Colon (tissue), 2 donors: ENCODE data around the gene CRX.
"Not testable (repeated sequence)": the region's sequence is repeated elsewhere in the genome, so short reads cannot be mapped to it uniquely, and the experiment has no call there.

Source experiments
- FAIRE-seq: peaks from 2 replicates; lab custom pipeline; 2012; peaks lifted over from hg19 to GRCh38; lab: Jason Lieb, UNC
- donor health status: control.
- donor health status: control.

Gene CRX

DNA sequence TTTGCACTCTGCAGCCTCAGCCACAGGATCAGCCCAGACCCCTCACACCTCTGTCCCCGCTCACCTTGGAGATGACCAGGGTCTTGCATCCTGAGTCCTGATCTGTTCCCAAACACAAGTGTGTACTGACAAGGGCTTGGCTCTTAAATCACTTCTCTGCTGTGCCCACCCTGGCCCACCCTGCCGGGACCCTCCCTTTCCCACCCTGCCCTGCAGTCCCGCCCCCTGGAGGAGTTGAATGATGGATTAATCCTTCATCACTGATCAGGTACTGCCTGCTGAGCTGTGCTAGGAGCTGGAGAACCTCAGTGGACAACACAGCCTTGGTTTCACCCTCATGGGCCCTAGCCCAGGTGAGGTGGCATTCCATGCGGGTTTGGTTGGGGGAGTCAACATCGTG, 17.3 kb upstream of the CRX start, which contains the start of gene TPRX1:
Gene TPRX1 (minus strand): TSS at position 101 of the 400 bp plus-strand sequence. CDS start 12 bp downstream, at position 89.
- FAIRE-seq = not testable (repeated sequence)

DNA sequence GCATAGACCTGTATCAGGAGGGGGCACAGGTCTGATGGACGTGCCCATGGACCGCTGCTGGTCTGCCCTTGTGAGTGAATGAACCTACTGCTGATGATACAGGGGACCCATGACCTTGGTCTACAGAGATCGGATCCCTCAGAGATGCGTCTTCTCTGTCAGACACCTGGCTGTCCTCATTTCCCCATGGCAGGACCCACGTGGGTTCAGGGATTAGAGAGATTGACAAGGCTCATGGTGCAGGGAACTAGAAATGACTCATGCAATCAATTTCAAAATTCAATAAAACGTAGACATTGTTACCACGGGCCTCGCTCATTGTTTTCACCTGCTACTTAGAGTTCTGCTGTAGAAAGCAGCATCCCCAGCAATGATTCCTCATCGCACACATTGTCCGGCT, 16.4 kb upstream of the CRX start:
- no peak for FAIRE-seq

DNA sequence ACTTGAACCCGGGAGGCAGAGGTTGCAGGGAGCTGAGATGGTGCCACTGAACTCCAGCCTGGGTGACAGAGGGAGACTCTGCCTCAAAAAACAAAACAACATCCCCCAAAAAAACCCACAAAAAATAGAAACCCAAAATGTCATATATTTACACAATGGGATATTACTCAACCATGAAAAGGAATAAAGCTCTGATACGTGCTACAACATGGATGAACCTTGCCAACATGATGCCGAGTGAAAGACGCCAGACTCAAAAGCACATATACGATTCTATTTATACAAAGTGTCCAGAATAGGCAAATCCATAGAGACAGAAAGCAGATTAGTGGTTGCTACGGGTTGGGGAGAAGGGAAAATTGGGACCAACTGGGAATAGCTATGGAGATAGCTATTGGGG, 15.3 kb upstream of the CRX start:
- no peak for FAIRE-seq

DNA sequence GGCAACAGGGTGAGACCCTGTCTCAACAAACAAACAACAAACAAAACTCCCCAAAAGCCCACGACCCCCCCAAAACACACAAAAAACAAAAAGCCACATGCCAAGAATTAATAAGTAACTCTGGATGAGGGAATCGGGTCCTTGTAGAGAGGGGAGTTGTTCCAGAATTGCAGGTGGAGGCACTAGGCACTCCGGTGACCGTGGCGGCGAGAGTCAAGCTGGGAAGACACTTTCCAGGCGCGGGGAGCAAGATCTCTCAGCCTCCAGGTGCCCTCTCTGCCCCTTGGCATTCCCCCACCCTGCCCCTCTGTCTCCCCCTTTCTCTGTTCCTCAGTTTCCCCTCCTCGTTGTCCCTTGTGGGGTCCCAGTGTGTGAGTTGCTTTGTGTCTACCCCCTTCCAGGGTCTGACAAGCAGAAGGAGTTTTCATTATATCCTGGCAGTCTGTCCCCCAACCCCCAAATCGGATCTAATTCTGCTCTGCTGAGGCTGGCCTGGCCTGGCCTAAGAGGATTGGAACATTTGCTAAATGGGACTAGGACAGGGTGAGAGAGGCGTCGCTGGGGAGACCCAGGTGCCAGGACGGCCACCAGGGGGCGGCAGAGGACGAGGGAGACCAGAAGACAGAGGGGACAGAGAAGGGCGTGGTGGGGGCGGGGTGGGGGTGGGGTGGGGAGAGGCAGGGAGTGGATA, 8.3 kb upstream of the CRX start:
- no peak for FAIRE-seq

DNA sequence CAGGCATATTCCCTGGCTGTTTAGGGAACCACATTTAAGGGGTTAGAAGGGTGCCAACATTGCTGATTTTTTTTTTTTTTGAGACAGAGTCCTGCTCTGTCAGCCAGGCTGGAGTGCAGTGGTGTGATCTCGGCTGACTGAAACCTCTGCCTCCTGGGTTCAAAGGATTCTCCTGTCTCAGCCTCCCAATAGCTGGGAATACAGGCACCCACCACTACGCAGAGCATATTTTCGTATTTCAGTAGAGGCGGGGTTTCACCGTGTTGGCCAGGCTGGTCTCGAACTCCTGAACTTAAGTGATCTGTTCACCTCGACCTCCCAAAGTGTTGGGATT, 7.8 kb upstream of the CRX start:
- no peak for FAIRE-seq

DNA sequence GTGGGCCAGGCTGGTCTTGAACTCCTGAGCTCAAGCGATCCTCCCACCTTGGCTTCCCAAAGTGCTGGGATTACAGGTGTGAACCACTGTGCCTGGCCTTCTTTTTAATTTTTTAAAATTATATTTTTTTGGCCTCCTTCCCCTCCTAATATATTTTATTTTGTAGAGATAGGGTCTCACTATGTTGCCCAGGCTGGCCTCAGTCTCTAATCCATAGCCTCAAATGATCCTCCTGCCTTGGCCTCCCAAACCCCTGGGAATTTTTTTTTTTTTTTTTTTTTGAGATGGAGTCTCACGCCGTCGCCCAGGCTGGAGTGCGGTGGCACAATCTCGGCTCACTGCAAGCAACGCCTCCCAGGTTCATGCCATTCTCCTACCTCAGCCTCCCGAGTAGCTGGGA, 5.5 kb upstream of the CRX start:
- FAIRE-seq = not testable (repeated sequence)

DNA sequence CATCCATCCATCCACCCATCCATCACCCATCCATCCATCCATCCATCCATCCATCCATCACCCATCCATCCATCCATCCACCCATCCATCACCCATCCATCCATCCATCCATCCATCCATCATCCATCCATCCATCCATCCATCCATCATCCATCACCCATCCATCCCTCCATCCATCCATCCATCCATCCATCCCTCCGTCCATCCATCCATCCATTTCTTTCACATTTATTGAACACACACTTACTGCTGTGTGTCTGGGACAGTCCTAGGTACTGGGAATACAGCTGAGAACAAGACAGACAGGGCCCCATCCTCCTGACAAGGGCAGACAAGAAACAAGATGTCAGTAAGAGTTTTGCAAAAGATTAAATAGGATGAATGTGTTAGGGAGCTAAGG, 3.5 kb upstream of the CRX start:
- FAIRE-seq = not testable (repeated sequence)

DNA sequence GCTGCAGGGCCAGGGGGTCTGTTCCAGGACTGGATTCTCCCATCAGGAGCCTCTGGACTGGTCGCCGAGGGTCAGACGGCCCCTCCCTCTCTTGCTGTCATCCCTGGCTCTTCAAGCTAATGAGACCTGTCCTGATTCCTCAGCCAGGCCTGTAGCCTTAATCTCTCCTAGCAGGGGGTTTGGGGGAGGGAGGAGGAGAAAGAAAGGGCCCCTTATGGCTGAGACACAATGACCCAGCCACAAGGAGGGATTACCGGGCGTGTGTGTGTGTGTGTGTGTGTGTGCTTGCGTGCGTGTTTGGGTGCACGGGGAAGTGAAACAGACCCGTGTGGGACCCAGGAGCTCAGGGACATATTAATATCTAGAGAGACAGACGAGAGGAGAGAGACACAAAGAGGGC, 1.9 kb upstream of the CRX start:
- FAIRE-seq = no peak

DNA sequence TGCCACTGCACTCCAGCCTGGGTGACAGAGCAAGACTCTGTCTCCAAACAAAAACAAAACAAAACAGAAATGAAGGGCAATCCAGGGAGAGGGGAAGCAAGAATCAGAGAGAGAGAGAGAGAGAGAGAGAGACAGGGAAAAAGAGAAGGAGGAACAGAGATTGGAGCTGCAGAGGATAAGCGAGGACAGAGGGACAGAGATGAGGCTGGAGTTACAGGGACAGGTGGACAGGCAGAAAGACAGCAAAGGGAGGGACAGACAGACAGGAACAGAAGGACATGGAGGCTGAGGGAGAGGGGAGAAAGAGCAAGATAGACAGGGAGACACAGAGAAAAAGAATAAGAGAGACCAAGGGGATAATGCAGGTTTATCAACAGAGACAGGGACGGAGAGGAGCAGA, 1.3 kb upstream of the CRX start:
- no peak for FAIRE-seq

DNA sequence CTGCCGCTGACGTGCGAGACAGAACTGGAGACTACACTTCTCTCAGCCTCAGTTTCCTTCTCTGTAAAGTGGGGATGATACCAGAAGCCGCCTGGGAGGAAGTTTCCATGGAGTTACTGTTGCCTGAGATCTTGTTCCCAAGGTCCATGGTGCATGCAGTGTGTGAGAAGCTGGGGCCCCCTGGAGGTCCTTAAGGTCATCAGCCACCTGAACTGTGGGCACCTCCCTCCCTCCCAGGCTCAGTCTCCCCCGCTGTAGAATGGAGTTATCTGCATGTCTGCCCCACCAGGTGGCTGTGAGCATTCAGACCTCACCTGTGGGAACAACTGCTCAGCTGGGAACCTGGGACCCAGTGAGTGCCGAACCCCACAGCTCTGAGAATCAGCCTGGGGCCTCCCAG, 2.7 kb downstream of the CRX start:
- no peak for FAIRE-seq

DNA sequence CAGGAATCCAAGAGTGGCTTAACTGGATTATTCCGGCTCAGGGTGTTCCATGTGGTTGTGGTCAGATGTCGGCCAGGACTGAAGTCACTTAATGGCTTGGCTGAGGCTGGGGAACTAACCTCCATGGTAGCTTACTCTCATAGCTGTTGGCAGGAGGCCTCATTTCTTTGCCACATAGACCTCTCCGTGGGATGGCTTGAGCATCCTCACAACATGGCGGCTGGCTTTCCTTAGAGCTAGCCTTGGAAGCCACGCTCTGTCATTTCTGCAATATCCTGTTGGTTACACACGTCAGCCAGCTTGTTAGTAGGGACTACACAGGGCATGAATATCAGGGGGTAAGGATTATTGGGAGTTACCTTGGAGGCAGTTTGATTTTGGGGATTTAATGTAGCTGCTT, 5.1 kb downstream of the CRX start:
- FAIRE-seq = no peak

DNA sequence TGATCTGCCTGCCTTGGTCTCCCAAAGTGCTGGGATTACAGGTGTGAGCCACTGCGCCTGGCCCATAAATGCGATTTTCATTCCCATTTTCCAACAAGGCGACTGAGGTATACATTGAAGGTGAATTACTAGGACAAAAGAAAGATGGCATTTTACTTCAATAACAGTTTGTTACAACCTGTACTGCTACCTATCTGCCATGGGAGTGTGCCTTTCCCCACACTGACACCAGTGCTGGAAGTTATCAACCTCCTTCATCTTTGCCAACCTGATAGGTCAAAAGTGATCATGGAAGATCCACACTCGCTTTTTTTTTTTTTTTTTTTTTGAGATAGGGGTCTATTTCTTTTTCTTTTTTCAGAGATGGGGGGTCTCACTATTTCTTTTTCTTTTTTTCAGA, 11.0 kb downstream of the CRX start:
- FAIRE-seq = no peak

DNA sequence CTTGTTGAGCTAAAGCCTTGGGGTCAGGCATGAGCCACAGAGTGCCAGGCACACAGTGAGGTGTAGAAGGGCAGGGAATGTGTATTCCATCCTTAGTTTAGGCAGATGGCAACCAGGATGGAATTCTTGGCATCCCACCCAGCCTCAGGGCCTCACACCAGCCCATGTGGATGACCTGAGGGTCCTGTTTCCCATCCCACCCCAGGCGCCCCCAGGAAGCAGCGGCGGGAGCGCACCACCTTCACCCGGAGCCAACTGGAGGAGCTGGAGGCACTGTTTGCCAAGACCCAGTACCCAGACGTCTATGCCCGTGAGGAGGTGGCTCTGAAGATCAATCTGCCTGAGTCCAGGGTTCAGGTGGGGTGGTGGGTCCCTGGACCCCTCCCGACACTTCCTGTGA, 14.3 kb downstream of the CRX start:
- no peak for FAIRE-seq

DNA sequence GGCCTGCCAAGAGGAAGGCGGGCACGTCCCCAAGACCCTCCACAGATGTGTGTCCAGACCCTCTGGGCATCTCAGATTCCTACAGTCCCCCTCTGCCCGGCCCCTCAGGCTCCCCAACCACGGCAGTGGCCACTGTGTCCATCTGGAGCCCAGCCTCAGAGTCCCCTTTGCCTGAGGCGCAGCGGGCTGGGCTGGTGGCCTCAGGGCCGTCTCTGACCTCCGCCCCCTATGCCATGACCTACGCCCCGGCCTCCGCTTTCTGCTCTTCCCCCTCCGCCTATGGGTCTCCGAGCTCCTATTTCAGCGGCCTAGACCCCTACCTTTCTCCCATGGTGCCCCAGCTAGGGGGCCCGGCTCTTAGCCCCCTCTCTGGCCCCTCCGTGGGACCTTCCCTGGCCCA, 17.7 kb downstream of the CRX start:
- no peak for FAIRE-seq

DNA sequence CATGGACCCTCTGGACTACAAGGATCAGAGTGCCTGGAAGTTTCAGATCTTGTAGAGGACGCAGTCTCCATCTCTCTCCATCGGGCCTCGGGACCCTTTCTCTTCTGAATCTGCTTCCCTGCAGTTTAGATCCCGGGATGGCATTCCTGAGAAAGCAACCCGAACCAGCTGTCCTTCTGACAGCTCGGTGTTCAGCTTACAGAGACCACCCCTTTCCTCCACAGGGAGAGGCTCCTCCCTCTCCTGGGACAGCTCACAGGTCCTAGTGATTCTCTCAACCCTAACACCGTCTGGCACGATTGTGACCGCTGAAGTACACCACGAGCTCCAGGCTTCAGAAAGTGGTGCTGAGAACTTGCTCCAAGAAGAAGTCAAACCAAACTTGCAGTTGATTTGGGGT, 18.2 kb downstream of the CRX start:
- FAIRE-seq = no peak

DNA sequence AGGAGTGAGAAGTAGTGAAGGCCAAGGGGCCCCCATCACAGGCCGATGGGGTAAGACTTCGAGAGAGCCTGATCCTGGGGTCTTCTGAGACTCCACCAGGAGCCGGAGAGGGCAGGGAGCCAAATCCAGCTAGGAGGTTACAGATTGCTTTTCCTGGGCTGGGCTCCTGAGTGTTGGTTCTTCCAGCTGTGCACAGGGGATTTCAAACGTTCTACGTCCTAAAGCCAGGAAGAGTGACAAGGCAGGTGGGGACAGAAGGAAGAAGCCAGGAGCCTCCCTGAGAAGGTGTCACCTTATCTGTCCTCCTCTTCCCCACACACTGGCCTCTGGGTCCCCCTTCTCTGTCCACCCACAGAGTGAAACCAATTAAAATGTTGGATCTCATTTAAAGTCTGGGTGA, 21.2 kb downstream of the CRX start:
- no peak for FAIRE-seq

DNA sequence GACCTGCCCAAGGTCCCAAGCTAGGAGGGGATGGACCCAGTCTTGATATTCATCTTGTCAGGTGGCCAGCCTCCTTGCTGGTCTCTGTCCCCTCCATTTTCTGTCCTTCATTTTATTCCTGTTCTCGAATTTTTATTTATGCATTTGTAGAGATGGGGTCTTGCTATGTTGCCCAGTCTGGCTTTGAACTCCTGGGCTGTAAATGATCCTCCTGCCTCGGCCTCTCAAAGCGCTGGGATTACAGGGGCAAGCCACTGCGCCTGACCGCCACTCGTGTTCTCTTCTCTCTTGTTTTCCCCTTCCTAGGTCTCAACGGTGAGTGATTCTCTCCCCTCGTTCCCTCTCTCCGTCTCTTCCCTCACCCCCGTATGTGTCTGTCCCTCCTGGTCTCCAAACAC, 26.7 kb downstream of the CRX start:
- no peak for FAIRE-seq

DNA sequence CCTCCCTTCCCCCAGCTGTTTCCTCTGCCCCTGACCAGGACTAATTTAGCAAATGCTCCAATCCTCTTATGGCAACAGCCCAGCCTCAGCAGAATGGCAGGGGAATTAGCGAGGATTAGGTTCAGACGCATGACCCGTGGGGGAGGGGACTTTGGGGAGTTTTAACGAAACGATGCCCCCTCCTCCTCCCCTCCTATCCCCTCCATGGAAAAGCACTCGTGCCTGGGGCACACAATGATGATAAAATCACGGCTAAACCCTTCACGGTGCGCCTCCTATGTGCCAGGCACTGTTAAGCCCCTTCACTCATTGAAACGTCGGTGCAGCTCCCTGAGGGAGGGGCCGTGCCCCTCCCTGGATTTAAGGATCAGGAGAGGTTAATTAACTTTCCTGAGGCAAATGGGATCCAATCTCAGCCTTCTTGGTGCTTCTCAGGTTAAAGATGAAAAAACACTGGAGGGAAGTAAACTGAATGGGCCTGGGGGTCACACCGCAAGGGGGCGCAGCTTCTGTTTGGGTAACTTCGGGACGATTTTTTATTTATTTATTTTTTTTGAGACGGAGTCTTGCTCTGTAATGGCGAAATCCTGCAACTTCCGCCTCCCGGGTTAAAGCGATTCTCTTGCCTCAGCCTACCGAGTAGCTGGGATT, 27.2 kb downstream of the CRX start:
- FAIRE-seq = no peak

DNA sequence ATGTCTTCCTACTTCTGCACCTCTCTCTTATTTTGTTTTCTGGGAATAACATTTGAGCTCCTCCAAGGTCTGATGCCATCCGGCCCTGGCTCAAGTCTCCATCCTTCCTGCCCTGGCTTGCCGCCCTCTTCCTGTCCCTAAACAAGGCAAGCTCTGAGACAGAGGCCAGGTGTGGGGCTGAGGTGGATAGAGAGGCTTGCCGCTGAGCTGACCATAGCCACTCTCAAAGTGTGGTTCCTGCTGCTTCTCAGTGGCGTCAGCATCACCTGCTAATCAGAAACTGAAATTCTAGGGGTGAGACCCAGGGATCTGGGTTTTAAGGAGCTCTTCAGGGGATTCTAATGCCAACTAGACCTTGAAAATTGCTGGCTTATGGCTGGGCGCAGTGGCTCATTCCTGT, 31.3 kb downstream of the CRX start:
- FAIRE-seq = no peak

DNA sequence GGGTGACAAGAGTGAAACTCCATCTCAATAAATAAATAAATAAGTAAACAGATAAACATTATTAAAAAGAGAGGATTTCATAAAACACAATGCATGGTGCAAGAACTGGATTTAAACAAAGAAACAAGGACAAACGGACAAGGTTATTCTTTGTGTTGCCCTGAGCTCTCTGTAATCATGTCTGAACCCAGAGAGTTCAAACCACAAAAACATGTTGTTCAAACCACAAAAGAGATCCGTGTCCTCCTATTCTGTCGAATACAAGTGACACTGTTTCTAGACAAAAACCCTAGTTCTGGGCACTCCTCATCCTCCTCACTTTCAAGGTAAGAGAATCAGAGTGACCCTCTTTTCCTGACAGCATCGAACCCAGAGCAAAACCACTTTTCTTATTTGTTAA, 32.7 kb downstream of the CRX start:
- FAIRE-seq = no peak

DNA sequence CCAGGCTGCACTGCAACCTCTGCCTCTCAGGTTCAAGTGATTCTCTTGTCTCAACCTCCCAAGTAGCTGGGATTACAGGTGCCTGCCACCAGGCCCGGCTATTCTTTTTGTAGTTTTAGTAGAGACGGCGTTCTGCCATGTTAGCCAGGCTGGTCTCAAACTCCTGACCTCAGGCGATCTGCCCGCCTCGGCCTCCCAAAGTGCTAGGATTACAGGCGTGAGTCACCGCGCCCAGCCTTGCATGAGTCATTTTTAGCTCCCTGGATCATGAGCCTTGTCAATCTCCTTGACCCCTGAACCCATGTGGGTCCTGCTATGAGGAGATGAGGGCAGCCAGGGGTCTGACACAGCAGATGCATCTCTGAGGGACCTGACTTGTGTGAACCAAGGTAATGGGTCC, 36.5 kb downstream of the CRX start:
- not testable (repeated sequence) for FAIRE-seq

DNA sequence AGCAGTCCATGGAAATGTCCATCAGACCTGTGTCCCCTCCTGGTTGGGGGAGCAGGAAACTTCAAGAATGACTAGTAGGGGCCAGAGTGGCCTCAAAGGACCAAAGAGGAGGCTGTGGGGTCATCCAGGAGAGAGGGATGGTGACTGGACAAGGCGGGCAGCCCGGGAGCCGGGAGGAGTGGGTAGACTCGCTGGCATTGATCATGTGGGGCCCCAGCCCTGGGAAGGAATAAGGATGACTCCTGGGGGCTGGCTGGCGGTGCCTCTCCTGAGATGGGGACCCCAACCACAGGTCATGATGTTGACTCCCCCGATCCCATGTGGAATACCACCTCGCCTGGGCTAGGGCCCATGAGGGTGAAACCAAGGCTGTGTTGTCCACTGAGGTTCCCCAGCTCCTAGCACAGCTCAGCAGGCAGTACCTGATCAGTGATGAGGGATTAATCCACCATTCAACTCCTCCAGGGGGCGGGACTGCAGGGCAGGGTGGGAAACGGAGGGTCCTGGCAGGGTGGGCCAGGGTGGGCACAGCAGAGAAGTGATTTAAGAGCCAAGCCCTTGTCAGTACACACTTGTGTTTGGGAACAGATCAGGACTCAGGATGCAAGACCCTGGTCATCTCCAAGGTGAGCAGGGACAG, 37.0 kb downstream of the CRX start, which contains the start of gene TPRX2:
Gene TPRX2 (plus strand): TSS at position 590 of the 640 bp plus-strand sequence. CDS start 12 bp downstream, at position 602.
- FAIRE-seq = not testable (repeated sequence)

DNA sequence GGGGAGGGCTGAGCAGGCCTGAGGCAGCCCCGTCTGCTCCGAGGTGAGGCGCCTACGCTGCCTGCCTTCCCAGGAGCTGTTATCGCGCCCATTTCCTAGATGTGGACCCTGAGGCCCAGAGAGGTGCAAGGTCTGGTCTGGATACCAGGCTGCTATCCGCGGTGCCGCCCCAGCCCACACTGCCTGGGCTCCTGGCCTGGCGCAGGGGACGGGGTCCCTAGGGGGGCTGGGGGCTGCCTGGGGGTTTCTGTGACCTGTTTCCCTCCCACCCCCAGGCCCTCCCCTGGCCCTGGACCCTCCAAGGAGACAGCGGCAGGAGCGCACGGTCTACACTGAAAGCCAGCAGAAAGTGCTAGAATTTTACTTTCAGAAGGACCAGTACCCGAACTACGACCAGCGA, 38.1 kb downstream of the CRX start:
- FAIRE-seq = not testable (repeated sequence)
